Measurements from ENCODE around the gene LSM8. TPM values are rescaled to one million over a fixed set of nuclear protein-coding genes. Genes with fewer than 3 reads are reported as not detected.
A peak's percentile ranks its signal among the peaks of the same experiment; 100 is the strongest.

Gene LSM8
- total and polyA plus RNA-seq, 2 of the 8 experiments (the other 6 are each of a cell fraction or from before 2014, with no cell fraction given), result 36.9 to 51.0 TPM

GRCh38 chr7:118152149-118152548, 31.8 kb upstream of the LSM8 start:
- no peak overlapping the region for H2BK12ac ChIP-seq (ENCODE audit: low read depth, low read length)
- peak overlapping the region; percentile 62; the same call in 1 of the 2 replicates for H2BK20ac ChIP-seq (ENCODE audit: low read length)
- 0 out of 2 replicates have a peak overlapping the region, but pooled peaks have one; percentile 44 for H3K18ac ChIP-seq (ENCODE audit: extremely low read depth, low read length)
- peak overlapping the region; percentile 83 for H2BK5ac ChIP-seq (ENCODE audit: low read depth, low read length)
- peak overlapping the region in 1 of 4 experiments; percentile 27; a peak in 1 of 8 replicates for H3K4me3 ChIP-seq (ENCODE audit: extremely low read depth in 1 of 4, insufficient read depth in 2 of 4, low read depth in 3 of 4, low read length in 4 of 4)
- no peaks in the 10 kb centered on the region for H4K20me1 ChIP-seq (replicated peaks in 1 of 2; ENCODE audit: control insufficient read depth in 1 of 2, insufficient read depth in 2 of 2, low read length in 2 of 2)
- H3K79me2 ChIP-seq (ENCODE audit: control insufficient read depth in 1 of 2, insufficient read depth in 2 of 2, low read length in 2 of 2), result no peaks in the 10 kb centered on the region
- DNase-seq (ENCODE audit: low read depth in 1 of 2, low spot score in 2 of 2) (peak in 1 of 2 experiments; percentile 13), FAIRE-seq (peak; percentile 83)
- no peak overlapping the region for H3K9ac ChIP-seq (replicated peaks in 1 of 4; ENCODE audit: extremely low read depth in 1 of 4, low read depth in 3 of 4, low read length in 3 of 4)
- H3K9me3 ChIP-seq (ENCODE audit: insufficient read depth in 2 of 2, low read depth in 1 of 2, low read length in 1 of 2), result no peaks in the 10 kb centered on the region
- no peak overlapping the region for H4K8ac ChIP-seq (ENCODE audit: extremely low read depth, insufficient read depth, low read length)
- no peak overlapping the region for H2AK5ac ChIP-seq (ENCODE audit: low read depth, low read length)
- no peak overlapping the region for H3K14ac ChIP-seq (ENCODE audit: insufficient read length)
- H3K4me1 ChIP-seq (replicated peaks in 1 of 4; ENCODE audit: control insufficient read depth in 3 of 4, insufficient read depth in 4 of 4, low read length in 3 of 4), result peaks cover 5 to 13% (median 10%) of the 10 kb centered on the region in 4 experiments; a peak in 6 of 7 replicates
- no peak overlapping the region for H3K27ac ChIP-seq (ENCODE audit: low read depth, low read length)
- no peak overlapping the region for H2BK15ac ChIP-seq (ENCODE audit: low read length)
- H4K91ac ChIP-seq (replicated peaks; ENCODE audit: insufficient read length, low read length), result peak overlapping the region; percentile 93
- H3K23ac ChIP-seq (ENCODE audit: insufficient read length), result no peak overlapping the region
- no peak overlapping the region for H3K4ac ChIP-seq (replicated peaks; ENCODE audit: insufficient read length, low read depth, low read length)
- ChIA-PET POLR2A (ENCODE audit: partially characterized antibody) (interaction anchor here (1.1 kb wide), 1 partner anchor 12 kb away, joined by 3 read pairs; no protein-coding TSS in a partner anchor), CTCF (ENCODE audit: partially characterized antibody) (interaction anchor here (0.6 to 3.6 kb wide), 28 partner anchors 11 to 720 kb away, joined by 3 to 13 read pairs (median 4); no protein-coding TSS in a partner anchor)
- H3K36me3 ChIP-seq (ENCODE audit: control insufficient read depth in 2 of 4, insufficient read depth in 4 of 4, low read length in 3 of 4), result no peaks in the 10 kb centered on the region
- H2BK120ac ChIP-seq (replicated peaks; ENCODE audit: low read depth, low read length), result no peak overlapping the region
- no peaks in the 10 kb centered on the region for H3K79me1 ChIP-seq (ENCODE audit: low read depth, low read length)
- H2AFZ ChIP-seq (ENCODE audit: low read length), result no peak overlapping the region
- no peak overlapping the region for H4K5ac ChIP-seq (ENCODE audit: insufficient read length, low read depth, low read length)
- peak overlapping the region; percentile 40 to 58; a peak in 2 of 4 replicates for H3K4me2 ChIP-seq (ENCODE audit: insufficient read depth in 1 of 2, low read depth in 2 of 2, low read length in 2 of 2)
- no peaks in the 10 kb centered on the region; the same call in 1 of the 2 replicates for H3K23me2 ChIP-seq (ENCODE audit: low read depth, low read length)
- WGBS, 2 experiments (ENCODE audit: extremely low coverage in 1 of 2, insufficient coverage in 1 of 2, insufficient read length in 1 of 2, insufficient replicate concordance in 2 of 2, low coverage in 1 of 2, low lambda C conversion rate in 2 of 2, missing lambda C conversion rate in 1 of 2), result 31% methylated on average over 1 of the region's 1 CpG; no CpG with 5 or more reads in 1 of the 2 experiments
- H3K56ac ChIP-seq (replicated peaks; ENCODE audit: insufficient read length, low read depth, low read length), result no peak overlapping the region
- no peaks in the 10 kb centered on the region for H3K27me3 ChIP-seq (replicated peaks in 1 of 4; ENCODE audit: control insufficient read depth in 3 of 4, extremely low read depth in 1 of 4, insufficient read depth in 3 of 4, low read length in 3 of 4)
- TF ChIP-seq JUND (IDR thresholded peaks at IDR 0.05; ENCODE audit: low read length) (peak; percentile 41; the same call in 1 of the 2 replicates), SIX5 (IDR thresholded peaks at IDR 0.05; ENCODE audit: low read depth, low read length) (no peak), SP1 (IDR thresholded peaks at IDR 0.05; ENCODE audit: low read depth, low read length) (0 out of 2 replicates have a peak, but pooled peaks have one; percentile 25), TEAD4 (IDR thresholded peaks at IDR 0.05; ENCODE audit: low read depth, low read length) (peak; percentile 69; the same call in 1 of the 2 replicates), CBX5 (IDR thresholded peaks at IDR 0.05; ENCODE audit: low read depth, low read length) (no peak), POLR2AphosphoS5 (IDR thresholded peaks at IDR 0.05; ENCODE audit: low read depth, low read length) (no peak), NANOG (IDR thresholded peaks at IDR 0.05; ENCODE audit: insufficient read depth, low read depth, low read length, poor library complexity, severe bottlenecking) (peak; percentile 45), CTBP2 (IDR thresholded peaks at IDR 0.05; ENCODE audit: borderline replicate concordance, insufficient read depth, insufficient read length, low read length) (no peak), KDM1A (IDR thresholded peaks at IDR 0.05; ENCODE audit: borderline replicate concordance, low read length) (no peak), JUN (IDR thresholded peaks at IDR 0.05; ENCODE audit: low read depth, low read length) (no peak), POLR2A (IDR thresholded peaks at IDR 0.05; ENCODE audit: control extremely low read depth in 1 of 2, low read depth in 2 of 2, low read length in 2 of 2) (no peak), TAF7 (optimal IDR thresholded peaks at IDR 0.05; ENCODE audit: borderline replicate concordance, low read depth, low read length) (no peak), E2F6 (IDR thresholded peaks at IDR 0.05) (no peak), TBP (IDR thresholded peaks at IDR 0.05; ENCODE audit: low read depth, low read length) (no peak)

Data from H1 (cell line).